GM12873 (cell line): ENCODE measurements around the gene MARCHF3.

ENCODE experiments used
- TF ChIP-seq, protein P1 (sequence below): IDR thresholded peaks from 2 replicates; pipeline ENCODE4 v1.5.1; 2012; ENCODE audit warnings: low read depth, mild to moderate bottlenecking, moderate library complexity, low read length, control low read depth; ENCODE audit not compliant: insufficient read depth; ENCODE audit errors: missing control alignments

Gene MARCHF3

GRCh38 chr5:126983874-126984266 is 46.5 kb downstream of the MARCHF3 start:
- TF ChIP-seq, protein P1, sequence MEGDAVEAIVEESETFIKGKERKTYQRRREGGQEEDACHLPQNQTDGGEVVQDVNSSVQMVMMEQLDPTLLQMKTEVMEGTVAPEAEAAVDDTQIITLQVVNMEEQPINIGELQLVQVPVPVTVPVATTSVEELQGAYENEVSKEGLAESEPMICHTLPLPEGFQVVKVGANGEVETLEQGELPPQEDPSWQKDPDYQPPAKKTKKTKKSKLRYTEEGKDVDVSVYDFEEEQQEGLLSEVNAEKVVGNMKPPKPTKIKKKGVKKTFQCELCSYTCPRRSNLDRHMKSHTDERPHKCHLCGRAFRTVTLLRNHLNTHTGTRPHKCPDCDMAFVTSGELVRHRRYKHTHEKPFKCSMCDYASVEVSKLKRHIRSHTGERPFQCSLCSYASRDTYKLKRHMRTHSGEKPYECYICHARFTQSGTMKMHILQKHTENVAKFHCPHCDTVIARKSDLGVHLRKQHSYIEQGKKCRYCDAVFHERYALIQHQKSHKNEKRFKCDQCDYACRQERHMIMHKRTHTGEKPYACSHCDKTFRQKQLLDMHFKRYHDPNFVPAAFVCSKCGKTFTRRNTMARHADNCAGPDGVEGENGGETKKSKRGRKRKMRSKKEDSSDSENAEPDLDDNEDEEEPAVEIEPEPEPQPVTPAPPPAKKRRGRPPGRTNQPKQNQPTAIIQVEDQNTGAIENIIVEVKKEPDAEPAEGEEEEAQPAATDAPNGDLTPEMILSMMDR = no peak

- TF ChIP-seq, protein P1 = no peak
Observed at GRCh38 chr5:126982926-126983873, 47.2 kb downstream of the MARCHF3 start.

- TF ChIP-seq, protein P1 = no peak
Observed at GRCh38 chr5:126982202-126982601, 48.2 kb downstream of the MARCHF3 start.

DNA sequence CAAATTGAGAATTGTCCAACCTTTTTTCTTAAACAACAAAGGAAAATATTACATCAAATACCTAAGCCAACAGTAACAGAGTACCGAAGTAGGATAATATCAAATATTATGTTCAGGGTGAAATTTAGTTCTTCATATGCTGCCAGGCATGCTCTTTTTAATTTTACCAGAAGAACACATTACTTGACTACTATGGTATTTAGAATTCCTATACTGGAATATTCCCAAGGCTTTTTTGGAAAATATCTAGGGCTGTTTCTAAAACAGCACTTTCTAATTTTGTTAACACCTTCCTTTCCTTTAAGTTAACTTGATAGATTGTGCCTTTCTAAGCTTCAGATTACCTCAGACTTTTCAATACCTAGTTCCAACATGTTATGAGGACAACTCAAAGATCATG is 48.7 kb downstream of the MARCHF3 start:
- TF ChIP-seq, protein P1 = no peak

GRCh38 chr5:126981222-126981621 is 49.1 kb downstream of the MARCHF3 start:
- TF ChIP-seq, protein P1 = no peak

- TF ChIP-seq, protein P1 = no peak
Observed at GRCh38 chr5:126978258-126978657, 52.1 kb downstream of the MARCHF3 start.

DNA sequence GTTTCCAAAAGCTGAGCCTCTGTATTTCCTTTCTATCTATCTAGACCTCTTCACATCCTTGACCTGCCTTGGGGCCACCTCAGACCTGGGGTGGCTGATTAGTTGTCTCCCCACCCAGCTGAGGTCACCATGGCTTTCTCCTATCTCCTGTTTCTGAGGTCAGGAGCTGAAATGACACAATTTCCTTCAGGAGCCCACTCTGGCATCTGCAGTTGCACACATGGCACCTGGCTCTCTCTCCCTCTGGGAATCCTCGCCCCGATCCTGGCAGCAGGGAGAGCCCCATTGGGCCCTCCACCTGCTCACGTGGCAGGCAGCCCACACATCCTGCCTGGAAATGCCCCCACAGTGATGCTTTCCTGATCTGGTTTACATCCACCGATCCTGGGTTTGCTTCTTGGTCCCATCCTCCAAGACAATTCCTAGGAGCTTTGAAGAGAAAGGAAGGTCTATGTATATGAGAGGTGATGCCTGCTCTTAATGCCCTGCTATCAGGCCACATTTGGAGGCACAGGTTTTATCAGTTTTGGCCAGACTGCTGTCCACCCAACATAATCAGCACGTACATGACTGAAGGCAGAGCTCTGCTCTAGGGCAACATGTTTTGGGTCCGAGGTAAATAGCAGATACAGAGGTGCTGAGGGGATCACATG is 53.7 kb downstream of the MARCHF3 start:
- TF ChIP-seq, protein P1 = no peak
